ENCODE measurements around the gene NOTUM.

DNA sequence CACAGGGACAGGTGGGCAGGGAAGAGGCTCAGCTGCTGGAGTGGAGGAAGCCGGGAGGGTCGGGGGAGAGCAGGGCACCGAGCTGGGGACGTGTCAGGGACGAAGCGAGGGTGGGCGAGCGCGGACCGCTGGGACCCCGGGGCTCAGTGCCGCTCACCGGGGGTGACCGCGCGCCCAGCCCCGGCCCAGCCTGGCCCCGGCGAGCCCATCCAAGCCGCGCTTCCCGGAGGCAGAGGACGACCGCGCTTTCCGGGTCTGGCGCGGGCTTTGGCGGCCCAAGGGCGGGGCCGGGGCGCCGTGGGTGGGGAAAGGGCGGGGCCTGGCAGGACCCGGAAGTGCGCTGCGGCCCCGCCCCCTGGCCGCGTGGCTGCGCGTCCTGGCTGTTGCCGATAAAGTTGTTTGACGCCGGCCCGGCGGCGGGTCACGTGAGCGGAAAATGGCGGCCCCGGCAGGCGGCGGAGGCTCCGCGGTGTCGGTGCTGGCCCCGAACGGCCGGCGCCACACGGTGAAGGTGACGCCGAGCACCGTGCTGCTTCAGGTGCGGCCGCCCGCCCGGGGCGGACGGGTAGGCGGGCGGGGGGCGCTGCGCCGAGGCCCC, 16.3 kb upstream of the NOTUM start, which contains the start of gene ASPSCR1:
- TF ChIP-seq CTCF (conservative IDR thresholded peaks at IDR 0.05; ENCODE audit: low read depth, low read length) = no peak
- no peak for TF ChIP-seq EZH2 (IDR thresholded peaks at IDR 0.05; ENCODE audit: borderline replicate concordance, low read depth, low read length, poor library complexity, severe bottlenecking)

Measured in A673 (cell line).